ENCODE measurements around the gene NEDD4L. TPM values are rescaled to one million over a fixed set of nuclear protein-coding genes. Genes with fewer than 3 reads are reported as not detected.

Gene NEDD4L
- total RNA-seq, 1 donor from 2014 or later: 41.1 TPM

GRCh38 chr18:58119819-58120218, 75.8 kb downstream of the NEDD4L start:
- no peak overlapping the region for H3K27ac Mint-ChIP-seq (ENCODE audit: unreplicated experiment)
- TF ChIP-seq, protein P1, sequence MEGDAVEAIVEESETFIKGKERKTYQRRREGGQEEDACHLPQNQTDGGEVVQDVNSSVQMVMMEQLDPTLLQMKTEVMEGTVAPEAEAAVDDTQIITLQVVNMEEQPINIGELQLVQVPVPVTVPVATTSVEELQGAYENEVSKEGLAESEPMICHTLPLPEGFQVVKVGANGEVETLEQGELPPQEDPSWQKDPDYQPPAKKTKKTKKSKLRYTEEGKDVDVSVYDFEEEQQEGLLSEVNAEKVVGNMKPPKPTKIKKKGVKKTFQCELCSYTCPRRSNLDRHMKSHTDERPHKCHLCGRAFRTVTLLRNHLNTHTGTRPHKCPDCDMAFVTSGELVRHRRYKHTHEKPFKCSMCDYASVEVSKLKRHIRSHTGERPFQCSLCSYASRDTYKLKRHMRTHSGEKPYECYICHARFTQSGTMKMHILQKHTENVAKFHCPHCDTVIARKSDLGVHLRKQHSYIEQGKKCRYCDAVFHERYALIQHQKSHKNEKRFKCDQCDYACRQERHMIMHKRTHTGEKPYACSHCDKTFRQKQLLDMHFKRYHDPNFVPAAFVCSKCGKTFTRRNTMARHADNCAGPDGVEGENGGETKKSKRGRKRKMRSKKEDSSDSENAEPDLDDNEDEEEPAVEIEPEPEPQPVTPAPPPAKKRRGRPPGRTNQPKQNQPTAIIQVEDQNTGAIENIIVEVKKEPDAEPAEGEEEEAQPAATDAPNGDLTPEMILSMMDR (IDR thresholded peaks at IDR 0.05): no peak

DNA sequence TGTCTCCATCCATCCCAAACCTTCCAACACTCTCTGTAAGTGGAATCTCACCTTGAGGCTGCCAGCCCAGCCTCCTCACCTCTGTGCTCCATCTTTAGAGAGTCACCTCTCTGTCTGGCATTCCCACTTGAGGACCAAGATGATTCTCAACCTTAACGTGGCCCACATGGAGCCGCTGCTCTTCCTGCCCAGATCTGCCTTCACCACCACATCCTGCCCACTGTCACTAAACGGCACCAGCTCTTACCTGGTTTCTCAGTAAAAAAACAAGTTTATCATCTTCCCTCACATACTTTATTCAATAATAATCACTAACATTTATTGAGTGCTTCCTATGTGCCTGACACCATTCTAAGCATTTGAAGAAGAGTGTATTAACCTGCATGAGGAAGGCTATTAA, 80.4 kb downstream of the NEDD4L start:
- no peak overlapping the region for H3K27ac Mint-ChIP-seq (ENCODE audit: unreplicated experiment)
- H3K9me3 Mint-ChIP-seq (ENCODE audit: unreplicated experiment): no peaks in the 10 kb centered on the region
- H3K27me3 Mint-ChIP-seq (ENCODE audit: unreplicated experiment): no peaks in the 10 kb centered on the region
- H3K36me3 Mint-ChIP-seq (ENCODE audit: unreplicated experiment): no peaks in the 10 kb centered on the region
- peaks cover 5% of the 10 kb centered on the region for H3K4me1 Mint-ChIP-seq (ENCODE audit: unreplicated experiment)
- no peak for DNase-seq (ENCODE audit: extremely low spot score, unreplicated experiment)
- H3K4me3 Mint-ChIP-seq (ENCODE audit: unreplicated experiment): no peak overlapping the region
- TF ChIP-seq, protein P1 (IDR thresholded peaks at IDR 0.05): no peak

More at GRCh38 chr18:58119819-58120218, 75.8 kb downstream of the NEDD4L start:
- H3K27me3 Mint-ChIP-seq (ENCODE audit: unreplicated experiment): no peaks in the 10 kb centered on the region
- no peak overlapping the region for H3K4me3 Mint-ChIP-seq (ENCODE audit: unreplicated experiment)
- H3K36me3 Mint-ChIP-seq (ENCODE audit: unreplicated experiment): no peaks in the 10 kb centered on the region
- no peaks in the 10 kb centered on the region for H3K9me3 Mint-ChIP-seq (ENCODE audit: unreplicated experiment)
- no peak for DNase-seq (ENCODE audit: extremely low spot score, unreplicated experiment)
- peaks cover 8% of the 10 kb centered on the region for H3K4me1 Mint-ChIP-seq (ENCODE audit: unreplicated experiment)

GRCh38 chr18:58125183-58125582, 81.2 kb downstream of the NEDD4L start:
- H3K27me3 Mint-ChIP-seq (ENCODE audit: unreplicated experiment): no peaks in the 10 kb centered on the region
- no peak for DNase-seq (ENCODE audit: extremely low spot score, unreplicated experiment)
- H3K4me1 Mint-ChIP-seq (ENCODE audit: unreplicated experiment): peaks cover 5% of the 10 kb centered on the region
- H3K27ac Mint-ChIP-seq (ENCODE audit: unreplicated experiment): no peak overlapping the region
- H3K36me3 Mint-ChIP-seq (ENCODE audit: unreplicated experiment): no peaks in the 10 kb centered on the region
- TF ChIP-seq, protein P1 (IDR thresholded peaks at IDR 0.05): no peak
- H3K4me3 Mint-ChIP-seq (ENCODE audit: unreplicated experiment): no peak overlapping the region
- H3K9me3 Mint-ChIP-seq (ENCODE audit: unreplicated experiment): no peaks in the 10 kb centered on the region

DNA sequence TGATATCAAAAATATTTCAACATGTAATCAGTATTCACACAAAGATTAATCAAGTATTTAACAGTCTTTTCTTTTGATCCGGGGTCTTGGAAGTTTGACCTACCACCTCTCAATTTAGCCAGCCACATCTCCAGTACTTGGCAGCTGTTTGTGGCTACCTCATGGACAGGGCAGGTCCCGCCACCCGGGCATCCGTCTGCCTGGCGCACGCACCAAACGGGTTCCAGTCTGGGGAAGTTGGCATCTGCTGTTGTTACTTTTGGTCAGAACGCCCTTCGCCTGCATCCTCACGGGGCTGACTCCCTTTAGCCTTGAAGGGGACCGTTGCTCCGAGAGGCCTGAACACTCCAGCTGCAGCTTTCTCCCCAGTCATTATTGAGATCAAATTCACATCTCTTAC, 81.7 kb downstream of the NEDD4L start:
- Mint-ChIP-seq H3K4me3 (ENCODE audit: unreplicated experiment) (no peak overlapping the region), H3K4me1 (ENCODE audit: unreplicated experiment) (peaks cover 5% of the 10 kb centered on the region), H3K36me3 (ENCODE audit: unreplicated experiment) (no peaks in the 10 kb centered on the region), H3K27ac (ENCODE audit: unreplicated experiment) (no peak overlapping the region), H3K9me3 (ENCODE audit: unreplicated experiment) (no peaks in the 10 kb centered on the region), H3K27me3 (ENCODE audit: unreplicated experiment) (no peaks in the 10 kb centered on the region)
- TF ChIP-seq, protein P1 (IDR thresholded peaks at IDR 0.05): no peak
- no peak for DNase-seq (ENCODE audit: extremely low spot score, unreplicated experiment)

- no peaks in the 10 kb centered on the region for H3K36me3 Mint-ChIP-seq (ENCODE audit: unreplicated experiment)
- no peaks in the 10 kb centered on the region for H3K9me3 Mint-ChIP-seq (ENCODE audit: unreplicated experiment)
- H3K27ac Mint-ChIP-seq (ENCODE audit: unreplicated experiment): no peak overlapping the region
- H3K27me3 Mint-ChIP-seq (ENCODE audit: unreplicated experiment): no peaks in the 10 kb centered on the region
- TF ChIP-seq, protein P1 (IDR thresholded peaks at IDR 0.05): no peak
- H3K4me3 Mint-ChIP-seq (ENCODE audit: unreplicated experiment): no peak overlapping the region
- H3K4me1 Mint-ChIP-seq (ENCODE audit: unreplicated experiment): peaks cover 3% of the 10 kb centered on the region
- DNase-seq (ENCODE audit: extremely low spot score, unreplicated experiment): no peak
Measured at GRCh38 chr18:58128381-58129374, 84.7 kb downstream of the NEDD4L start.
